GM18867 (cell line): ENCODE data around the gene SH3BGRL2.

Source experiments
- ATAC-seq: cut with Tn5 transposase; IDR thresholded peaks from one replicate; pipeline ENCODE4 v1.9.1; 2021; ENCODE audit warnings: mild to moderate bottlenecking, moderate library complexity; ENCODE audit not compliant: unreplicated experiment

SH3BGRL2 gene

GRCh38 chr6:79630883-79631692, at the start of gene SH3BGRL2:
TSS of gene SH3BGRL2 (plus strand) at chr6:79631329. CDS start at chr6:79631462, 133 bp downstream.
- no peak for ATAC-seq

GRCh38 chr6:79584332-79584731, 46.8 kb upstream of the SH3BGRL2 start:
- ATAC-seq: no peak

GRCh38 chr6:79586548-79586947, 44.6 kb upstream of the SH3BGRL2 start:
- no peak for ATAC-seq

- no peak for ATAC-seq
Measured at GRCh38 chr6:79589701-79590100, 41.4 kb upstream of the SH3BGRL2 start.

GRCh38 chr6:79597155-79597554, 34.0 kb upstream of the SH3BGRL2 start:
- ATAC-seq: no peak

- no peak for ATAC-seq
Measured at GRCh38 chr6:79598012-79598411, 33.1 kb upstream of the SH3BGRL2 start.

- ATAC-seq: no peak
Measured at GRCh38 chr6:79599725-79600259, 31.3 kb upstream of the SH3BGRL2 start.

- no peak for ATAC-seq
Measured at GRCh38 chr6:79600313-79600712, 30.8 kb upstream of the SH3BGRL2 start.

GRCh38 chr6:79600812-79601609, 30.1 kb upstream of the SH3BGRL2 start:
- ATAC-seq: no peak

GRCh38 chr6:79602859-79603258, 28.3 kb upstream of the SH3BGRL2 start:
- no peak for ATAC-seq

- no peak for ATAC-seq
Measured at GRCh38 chr6:79604583-79605037, 26.5 kb upstream of the SH3BGRL2 start.

GRCh38 chr6:79605061-79605460, 26.1 kb upstream of the SH3BGRL2 start:
- ATAC-seq: no peak

- ATAC-seq: no peak
Measured at GRCh38 chr6:79605968-79606764, 25.0 kb upstream of the SH3BGRL2 start.

GRCh38 chr6:79607000-79607399, 24.1 kb upstream of the SH3BGRL2 start:
- ATAC-seq: no peak

GRCh38 chr6:79608334-79609224, 22.6 kb upstream of the SH3BGRL2 start:
- no peak for ATAC-seq

GRCh38 chr6:79609225-79609595, 21.9 kb upstream of the SH3BGRL2 start:
- no peak for ATAC-seq

GRCh38 chr6:79610306-79611009, 20.7 kb upstream of the SH3BGRL2 start:
- no peak for ATAC-seq

GRCh38 chr6:79612457-79612856, 18.7 kb upstream of the SH3BGRL2 start:
- no peak for ATAC-seq

- ATAC-seq: no peak
Measured at GRCh38 chr6:79612918-79613317, 18.2 kb upstream of the SH3BGRL2 start.
